ENCODE measurements around the gene C22orf15.
"Not testable (repeated sequence)": the region's sequence is repeated elsewhere in the genome, so short reads cannot be mapped to it uniquely, and the experiment has no call there.

C22orf15 gene

GRCh38 chr22:23762842-23763578, at the start of gene C22orf15:
Gene C22orf15 (plus strand): TSS chr22:23762990. CDS start chr22:23763307, 317 bp downstream.
- DNase-seq: no peak

DNA sequence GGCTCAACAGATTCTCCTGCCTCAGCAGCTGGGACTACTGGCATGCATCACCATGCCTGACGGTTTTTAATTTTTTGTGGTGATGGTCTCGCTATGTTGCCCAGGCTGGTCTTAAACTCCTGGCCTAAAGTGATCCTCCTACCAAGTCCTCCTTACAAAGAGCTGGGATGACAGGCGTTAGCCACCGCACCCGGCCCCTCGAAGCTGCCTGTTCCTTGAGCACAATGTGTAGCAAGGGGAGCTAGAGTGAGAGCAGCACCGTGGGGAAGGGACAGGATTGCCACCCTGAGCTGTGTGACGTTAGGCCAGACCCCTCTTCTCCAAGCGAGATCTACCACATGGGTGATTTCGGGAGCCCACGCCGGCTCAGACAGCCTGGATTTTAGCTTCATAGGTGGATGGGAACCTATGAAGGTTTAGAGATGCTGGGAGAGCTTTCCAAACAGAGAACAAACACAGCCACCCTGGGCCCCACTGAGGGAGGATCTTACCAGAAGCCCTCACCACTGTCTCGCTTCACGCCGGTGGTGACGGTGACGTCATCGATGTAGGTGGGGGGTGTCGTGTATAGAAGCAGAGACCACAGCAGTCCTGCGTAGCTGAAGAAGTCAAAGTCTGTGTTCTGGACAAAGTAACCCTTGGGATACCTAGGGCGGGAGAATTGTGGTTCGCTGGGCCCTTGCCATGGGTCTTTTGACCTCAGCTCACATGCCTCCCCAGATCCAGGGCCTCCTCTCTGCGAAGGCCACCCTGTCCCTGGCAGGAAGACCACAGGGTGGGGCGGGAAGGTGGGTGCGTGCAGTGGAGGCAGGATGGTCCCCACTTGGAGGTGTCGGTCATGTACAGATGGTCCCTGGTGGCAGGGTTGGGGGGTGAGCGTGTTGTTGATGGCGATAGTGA, 48.8 kb upstream of the C22orf15 start:
- no peak for DNase-seq

DNA sequence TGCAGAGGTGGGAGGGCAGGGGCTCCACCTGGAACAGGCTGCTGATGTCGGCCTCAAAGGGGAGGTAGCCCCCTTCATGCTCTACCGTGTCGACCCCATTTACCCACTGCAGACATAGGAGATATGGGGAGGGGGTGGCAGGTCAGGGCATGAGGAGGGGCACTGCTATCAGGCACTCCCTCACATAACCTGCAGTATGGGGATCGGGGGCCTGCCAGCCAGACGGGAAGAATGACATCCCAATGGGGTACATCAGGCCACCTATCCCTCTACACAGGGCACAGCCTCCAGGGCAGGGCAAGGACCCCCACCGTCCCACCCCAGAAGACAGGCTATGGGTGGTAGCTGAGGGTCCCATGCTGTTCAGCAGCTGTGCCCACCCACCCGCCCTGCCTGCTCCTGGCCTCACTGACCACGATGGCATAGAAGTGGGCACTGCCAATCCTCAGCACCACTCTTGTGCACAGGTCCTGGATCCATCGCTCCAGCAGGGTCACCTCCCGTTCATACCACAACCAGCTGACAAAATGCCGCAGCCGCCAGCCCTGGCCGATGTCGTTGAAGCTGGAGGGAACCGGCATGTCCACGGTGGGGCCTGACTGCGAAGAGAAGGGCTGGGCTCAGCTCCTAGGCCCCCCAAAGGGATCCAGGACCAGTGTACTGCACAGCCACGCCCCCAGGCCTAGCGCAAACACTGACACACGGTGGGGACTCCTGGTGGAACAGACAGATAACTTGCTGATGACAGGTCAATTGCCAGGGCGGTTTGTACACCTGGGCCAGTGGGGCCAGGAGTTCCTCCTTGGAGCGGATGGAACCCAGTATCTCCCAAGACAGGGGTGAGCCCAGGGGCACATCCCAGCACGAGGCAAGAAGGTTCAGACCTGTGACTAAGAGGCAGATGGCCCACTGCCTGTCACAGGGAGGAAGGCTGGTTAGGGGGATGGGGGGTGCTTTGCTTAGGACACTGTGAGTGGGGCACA, 47.9 kb upstream of the C22orf15 start:
- DNase-seq: no peak

DNA sequence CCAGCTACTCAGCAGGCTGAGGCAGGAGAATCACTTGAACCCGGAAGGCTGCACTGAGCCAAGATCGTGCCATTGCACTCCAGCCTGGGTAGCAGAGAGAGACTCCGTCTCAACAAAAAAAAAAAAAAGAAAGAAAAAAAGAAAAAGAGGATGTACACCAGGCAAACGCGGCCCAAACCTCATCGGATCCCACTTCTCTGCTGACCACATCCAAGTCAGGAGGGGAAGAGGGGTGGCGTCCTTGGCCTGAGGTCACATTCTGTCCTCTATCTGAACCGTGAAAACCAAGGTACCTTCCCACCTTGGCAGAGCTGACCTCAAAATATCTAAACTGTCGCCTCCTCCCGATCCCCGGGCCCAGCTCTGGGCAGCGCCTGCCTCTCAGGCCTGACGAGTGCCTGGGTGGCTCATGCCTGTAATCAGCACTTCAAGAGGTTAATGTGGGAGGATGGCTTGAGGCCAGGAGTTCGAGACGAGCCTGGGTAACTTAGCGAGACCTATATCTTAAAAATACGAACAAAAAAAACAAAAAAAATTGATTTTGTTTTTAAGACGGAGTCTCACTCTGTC, 46.9 kb upstream of the C22orf15 start:
- no peak for DNase-seq

GRCh38 chr22:23716811-23717801, 45.7 kb upstream of the C22orf15 start:
- DNase-seq: peak; percentile 79 to 85

- DNase-seq: no peak
Observed at GRCh38 chr22:23718371-23719165, 44.2 kb upstream of the C22orf15 start.

- DNase-seq: no peak
Observed at GRCh38 chr22:23720855-23721254, 41.9 kb upstream of the C22orf15 start.

- no peak for DNase-seq
Observed at GRCh38 chr22:23722160-23722559, 40.6 kb upstream of the C22orf15 start.

DNA sequence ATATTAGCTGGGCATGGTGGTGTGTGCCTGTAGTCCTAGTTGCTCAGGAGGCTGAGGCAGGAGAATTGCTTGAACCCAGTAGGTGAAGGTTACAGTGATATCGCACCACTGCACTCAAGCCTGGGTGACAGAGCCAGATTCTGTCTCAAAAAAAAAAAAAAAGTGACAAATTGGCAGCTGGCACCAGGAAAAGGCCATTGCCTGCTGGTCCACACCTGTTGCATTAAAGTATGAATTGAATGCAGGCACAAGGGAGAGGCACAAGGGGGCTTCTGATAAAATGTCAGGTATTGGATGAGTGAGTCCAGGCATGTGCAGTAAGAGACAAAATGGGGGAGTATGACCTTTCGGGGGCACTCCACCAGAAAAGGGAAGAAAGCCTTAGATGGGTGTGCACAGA, 40.1 kb upstream of the C22orf15 start:
- DNase-seq: no peak

GRCh38 chr22:23728108-23728507, 34.7 kb upstream of the C22orf15 start:
- not testable (repeated sequence) for DNase-seq

- no peak for DNase-seq
Observed at GRCh38 chr22:23737696-23738095, 25.1 kb upstream of the C22orf15 start.

GRCh38 chr22:23742505-23743264, 20.1 kb upstream of the C22orf15 start:
- no peak for DNase-seq

- DNase-seq: no peak
Observed at GRCh38 chr22:23743303-23743705, 19.5 kb upstream of the C22orf15 start.

DNA sequence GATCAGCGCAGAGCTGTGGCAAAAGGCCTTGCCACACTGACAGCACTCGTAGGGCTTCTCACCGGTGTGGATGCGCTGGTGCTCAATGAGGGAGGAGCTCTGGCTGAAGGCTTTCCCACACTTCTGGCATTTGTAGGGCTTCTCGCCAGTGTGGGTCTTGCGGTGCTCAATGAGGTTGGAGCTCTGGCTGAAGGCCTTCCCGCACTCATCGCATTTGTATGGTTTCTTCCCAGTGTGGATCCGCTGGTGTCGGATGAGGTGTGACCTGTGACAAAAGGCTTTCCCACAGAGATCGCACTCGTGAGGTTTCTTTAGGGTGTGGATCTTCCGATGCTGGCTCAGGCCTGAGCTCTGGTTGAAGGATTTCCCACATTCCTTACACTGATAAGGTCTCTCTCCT, 18.8 kb upstream of the C22orf15 start:
- no peak for DNase-seq

DNA sequence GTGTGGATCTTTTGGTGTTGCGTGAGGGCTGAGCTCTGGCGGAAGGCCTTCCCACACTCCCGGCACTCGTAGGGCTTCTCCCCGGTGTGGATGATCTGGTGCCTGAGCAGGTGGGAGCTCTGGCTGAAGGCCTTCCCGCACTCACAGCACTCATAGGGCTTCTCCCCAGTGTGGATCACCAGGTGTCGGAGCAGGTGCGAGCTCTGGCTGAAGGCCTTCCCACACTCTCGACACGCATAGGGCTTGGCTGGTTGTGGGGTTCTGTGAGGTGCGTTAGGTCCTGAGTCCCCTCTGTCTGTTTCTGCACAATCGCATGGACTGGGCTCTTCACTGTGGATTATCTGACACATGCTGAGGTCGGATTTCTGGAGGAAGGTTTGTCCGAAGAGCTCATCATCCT, 18.3 kb upstream of the C22orf15 start:
- no peak for DNase-seq

DNA sequence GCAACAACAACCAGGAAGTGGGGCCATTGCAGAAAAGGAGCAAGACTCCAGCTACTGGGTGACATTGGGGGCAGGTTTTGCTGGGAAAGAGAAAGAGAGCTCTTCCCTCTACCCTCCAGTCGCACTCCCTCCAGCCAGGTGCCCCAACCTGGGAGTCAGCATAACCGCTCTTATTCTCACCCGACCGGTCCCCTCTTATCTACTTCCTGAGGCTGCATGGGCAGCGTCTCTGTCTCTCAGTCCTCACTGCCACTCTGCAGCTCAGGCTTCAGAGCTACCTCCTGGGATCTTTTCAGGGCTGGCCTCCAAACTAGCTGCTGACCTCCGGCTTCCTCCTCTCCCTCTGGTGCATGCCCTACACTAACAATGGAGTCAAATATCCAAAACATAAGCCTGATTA, 17.0 kb upstream of the C22orf15 start:
- no peak for DNase-seq

DNA sequence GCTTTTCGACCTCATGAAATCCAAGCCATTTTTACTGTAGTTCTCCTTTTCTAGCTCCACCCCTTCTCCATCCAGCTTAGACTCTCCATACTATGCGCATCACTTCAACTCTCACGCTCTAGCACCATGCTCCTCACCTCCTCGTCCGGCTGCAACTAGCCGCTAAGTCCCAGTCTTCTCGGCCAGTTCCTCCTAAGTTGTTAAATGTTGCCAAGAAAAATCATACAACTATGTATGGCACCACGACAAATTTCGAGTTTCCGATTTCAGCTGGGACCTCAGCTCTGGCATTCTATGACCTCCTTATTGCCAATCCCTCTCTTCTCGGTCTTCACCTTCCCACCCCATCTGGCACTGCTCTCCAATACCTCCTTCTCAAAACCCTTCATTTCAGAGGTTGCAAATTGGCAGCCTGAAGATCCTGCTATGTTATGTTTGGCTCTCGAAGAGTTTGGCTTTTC, 12.9 kb upstream of the C22orf15 start:
- no peak for DNase-seq

DNA sequence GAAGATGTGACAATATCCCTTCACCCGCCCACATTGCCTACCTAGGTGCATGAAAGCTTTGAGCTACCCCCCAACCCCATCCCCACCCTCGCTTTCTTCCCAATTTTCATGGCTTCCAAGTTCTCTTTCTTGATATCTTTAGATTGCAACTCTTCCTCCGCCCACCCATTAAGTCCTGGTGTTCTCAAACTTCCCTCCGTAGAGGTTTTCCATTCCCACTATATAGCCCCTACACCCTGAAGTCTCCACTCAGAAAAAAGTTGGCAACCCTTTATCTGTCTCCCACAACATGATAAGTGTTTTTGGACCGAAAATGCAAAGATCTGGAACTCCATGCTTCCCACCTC, 12.4 kb upstream of the C22orf15 start:
- DNase-seq: no peak

DNA sequence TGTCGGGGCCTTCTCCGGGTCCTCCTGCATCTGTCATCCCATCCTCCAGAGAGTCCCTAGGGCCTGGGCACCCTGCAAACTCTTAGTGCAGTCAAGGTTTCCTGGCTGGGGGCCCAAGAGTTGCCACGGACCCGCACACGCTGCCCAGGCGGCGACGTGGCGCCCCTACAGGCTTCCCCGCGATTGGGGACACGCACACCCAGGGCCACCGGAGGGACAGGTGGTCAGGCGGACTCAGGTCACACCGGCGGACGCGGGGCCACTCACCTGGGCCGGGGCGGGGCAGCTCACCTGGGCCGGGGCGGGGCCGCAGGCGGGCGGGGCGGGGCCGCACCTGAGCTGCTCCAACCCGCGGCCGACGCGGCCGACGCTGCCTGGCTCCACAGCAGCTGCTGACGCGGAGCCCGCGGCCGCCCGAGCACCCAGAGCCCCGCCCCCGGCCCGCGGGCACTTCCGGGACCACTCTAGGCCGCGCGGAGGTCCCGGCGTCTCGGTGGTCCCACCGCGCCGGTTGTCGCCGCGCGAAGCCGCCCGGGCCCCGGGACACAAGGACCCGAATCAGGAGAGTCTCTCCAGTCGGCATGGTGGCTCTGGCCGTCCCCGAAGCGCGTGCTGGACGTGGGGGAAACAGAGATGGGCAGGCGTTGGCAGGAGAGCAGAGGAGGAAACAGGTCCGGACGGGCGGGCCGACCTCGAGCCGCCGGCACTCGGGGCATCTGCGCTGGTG, 11.9 kb upstream of the C22orf15 start, which contains the start of gene ZNF70:
Gene ZNF70, minus strand, starts transcription at position 399 of the 727 bp plus-strand sequence. CDS start 5,972 bp downstream, outside the sequence.
- DNase-seq: peak; percentile 73 to 87

All from SHP77 (cell line).